OCI-LY7 (cell line): ENCODE data around the gene TYK2. TPM values are rescaled to one million over a fixed set of nuclear protein-coding genes. Genes with fewer than 3 reads are reported as not detected.
A peak's percentile ranks its signal among the peaks of the same experiment; 100 is the strongest.

Experiments
- BruUV-seq: library from RNA; stranded (reverse); fragments of 400-500 nt; replicated peaks from 2 replicates; lab custom pipeline; 2021; lab: Mats Ljungman, UMichigan
- CTCF ChIA-PET: fragments of 300-600 bp; sonication (Branson Sonifier 250); formaldehyde crosslinking; loops from one replicate; lab custom pipeline; 2022; ENCODE audit warnings: antibody characterized with exemption; ENCODE audit not compliant: unreplicated experiment; lab: Charles Lee
- POLR2A ChIA-PET: fragments of 300-600 bp; sonication (Branson Sonifier 250); formaldehyde crosslinking; loops from one replicate; lab custom pipeline; 2022; ENCODE audit warnings: antibody characterized with exemption; lab: Charles Lee
- DNase-seq: peaks from one replicate; pipeline ENCODE4 v3.0.0-alpha.2; 2015; ENCODE audit warnings: low spot score
- H2AFZ ChIP-seq: fragments of 200-600 bp; sonication (generic), shearing (Covaris generic); 2 replicates; pipeline ENCODE4 v1.6.1; 2014; ENCODE audit warnings: mild to moderate bottlenecking, antibody characterized with exemption, low read length, moderate library complexity
- H3K27ac ChIP-seq: fragments of 200-600 bp; sonication (generic); 2 replicates; pipeline ENCODE4 v1.5.1; 2014; ENCODE audit warnings: mixed run types, low read depth, mild to moderate bottlenecking, moderate library complexity, low read length, inconsistent platforms; ENCODE audit not compliant: poor library complexity, severe bottlenecking
- H3K36me3 ChIP-seq: fragments of 200-600 bp; sonication (generic); 2 replicates; pipeline ENCODE4 v1.6.1; 2014; ENCODE audit warnings: mild to moderate bottlenecking, antibody characterized with exemption, low read length, moderate library complexity, mixed read lengths; ENCODE audit not compliant: insufficient read depth
- H3K4me1 ChIP-seq: fragments of 200-600 bp; sonication (generic); 2 replicates; pipeline ENCODE4 v1.5.1; 2014; ENCODE audit warnings: mild to moderate bottlenecking, low read length; ENCODE audit not compliant: insufficient read depth, poor library complexity, severe bottlenecking
- H3K4me2 ChIP-seq: fragments of 200-600 bp; sonication (generic); 2 replicates; pipeline ENCODE4 v1.6.1; 2014; ENCODE audit warnings: mild to moderate bottlenecking, low read length
- H3K4me3 ChIP-seq: fragments of 200-600 bp; sonication (generic); 2 replicates; pipeline ENCODE4 v1.5.1; 2014; ENCODE audit warnings: mild to moderate bottlenecking, low read depth, low read length; ENCODE audit not compliant: poor library complexity, severe bottlenecking
- H3K79me2 ChIP-seq: fragments of 200-600 bp; sonication (generic); 2 replicates; pipeline ENCODE4 v1.6.1; 2016; ENCODE audit warnings: low read depth, mild to moderate bottlenecking, low read length, moderate library complexity, mixed read lengths; ENCODE audit not compliant: insufficient read depth
- H3K9me2 ChIP-seq: fragments of 200-600 bp; sonication (generic); 2 replicates; pipeline ENCODE4 v1.6.1; 2016; ENCODE audit warnings: mild to moderate bottlenecking, low read length, mixed read lengths; ENCODE audit not compliant: insufficient read depth
- H3K9me3 ChIP-seq: fragments of 200-600 bp; sonication (generic); 2 replicates; pipeline ENCODE4 v1.6.1; 2014; ENCODE audit warnings: mild to moderate bottlenecking, mixed run types, low read length, mixed read lengths
- H4K20me1 ChIP-seq: fragments of 200-600 bp; sonication (generic); 2 replicates; pipeline ENCODE4 v1.6.1; 2014; ENCODE audit warnings: mild to moderate bottlenecking, antibody characterized with exemption, low read length, moderate library complexity, mixed read lengths; ENCODE audit not compliant: insufficient read depth
- EZH2phosphoT487 ChIP-seq: fragments of 200-600 bp; sonication (generic); IDR thresholded peaks from 2 replicates; pipeline ENCODE4 v1.6.1; 2018; ENCODE audit warnings: low read depth, borderline replicate concordance, mild to moderate bottlenecking, mixed run types, antibody characterized with exemption, low read length, moderate library complexity, mixed read lengths
- intact Hi-C: fragments of 100-400 bp; cut with micrococcal nuclease; formaldehyde crosslinking; loops from one replicate; pipeline ENCODE4 v1.10.0; 2022; ENCODE audit not compliant: unreplicated experiment
- total RNA-seq, 2 experiments: library from RNA; depleted of rRNA in 1 of 2; stranded (reverse); fragments of >200 nt in 1 of 2; shearing (Covaris generic) in 1 of 2; gene quantifications; 2 replicates each; pipeline ENCODE4 v1.2.3, GENCODE V29; 2014 to 2022
- TF ChIP-seq, protein P1 (sequence below): fragments of 200-600 bp; sonication (generic); conservative IDR thresholded peaks from 2 replicates; pipeline ENCODE4 v1.5.1; 2014; ENCODE audit warnings: mild to moderate bottlenecking, antibody characterized with exemption, low read length, moderate library complexity, mixed read lengths

The TYK2 gene
- total RNA-seq, 2 experiments from 2014 or later = 185 to 216 TPM

DNA sequence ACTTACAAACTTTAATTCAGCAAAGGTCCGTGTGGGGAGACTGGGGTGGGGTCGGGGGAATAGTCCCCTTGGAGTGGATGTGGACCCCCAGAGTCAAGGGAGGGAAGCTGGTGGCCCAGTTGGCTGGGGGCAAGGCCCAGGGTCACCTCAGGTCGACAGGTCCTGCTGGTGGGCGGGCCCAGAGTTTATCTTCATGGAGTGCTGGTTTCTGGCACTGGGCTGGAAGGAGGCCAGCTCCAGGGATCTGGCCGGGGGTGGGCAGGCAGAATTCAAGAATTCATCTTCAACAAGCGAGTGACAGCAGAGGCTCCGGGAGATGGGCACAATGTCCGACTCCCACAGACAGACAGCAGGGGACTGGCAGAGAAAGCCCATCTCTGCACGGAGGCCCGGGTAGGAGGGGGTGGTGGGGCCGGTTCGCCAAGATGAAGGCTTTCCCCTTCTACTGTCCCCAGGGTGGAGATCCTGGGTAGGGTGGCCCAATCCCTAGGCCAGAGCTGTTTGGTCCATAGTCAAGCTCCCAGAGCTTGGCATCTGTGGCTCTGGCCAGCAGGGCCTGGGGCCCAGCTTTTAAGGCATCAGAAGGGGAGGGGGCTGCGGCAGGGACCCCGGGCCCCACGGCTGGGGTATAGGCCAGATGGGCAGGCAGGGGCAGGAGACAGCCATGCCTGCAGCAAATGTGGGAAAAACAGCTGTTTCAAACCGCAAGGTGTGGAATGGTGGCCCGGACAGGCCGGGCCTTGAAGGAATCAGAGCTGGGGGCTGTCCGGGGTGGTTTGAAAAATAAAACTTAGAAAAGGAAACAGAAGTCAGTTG, 63.9 kb downstream of the TYK2 start:
- CTCF ChIA-PET = no interaction called here
- Histone ChIP-seq H3K36me3 (peaks cover 67% of the 10 kb centered on the region), H2AFZ (no peak overlapping the region), H3K4me2 (peak overlapping the region; percentile 96), H3K27ac (no peak overlapping the region), H4K20me1 (no peaks in the 10 kb centered on the region), H3K9me2 (no peaks in the 10 kb centered on the region), H3K4me3 (peak overlapping the region; percentile 82), H3K9me3 (no peaks in the 10 kb centered on the region), H3K79me2 (no peaks in the 10 kb centered on the region), H3K4me1 (peaks cover 13% of the 10 kb centered on the region)
- POLR2A ChIA-PET = no interaction called here
- no peak for DNase-seq
- intact Hi-C loops = no loop called here
- TF ChIP-seq, protein P1, sequence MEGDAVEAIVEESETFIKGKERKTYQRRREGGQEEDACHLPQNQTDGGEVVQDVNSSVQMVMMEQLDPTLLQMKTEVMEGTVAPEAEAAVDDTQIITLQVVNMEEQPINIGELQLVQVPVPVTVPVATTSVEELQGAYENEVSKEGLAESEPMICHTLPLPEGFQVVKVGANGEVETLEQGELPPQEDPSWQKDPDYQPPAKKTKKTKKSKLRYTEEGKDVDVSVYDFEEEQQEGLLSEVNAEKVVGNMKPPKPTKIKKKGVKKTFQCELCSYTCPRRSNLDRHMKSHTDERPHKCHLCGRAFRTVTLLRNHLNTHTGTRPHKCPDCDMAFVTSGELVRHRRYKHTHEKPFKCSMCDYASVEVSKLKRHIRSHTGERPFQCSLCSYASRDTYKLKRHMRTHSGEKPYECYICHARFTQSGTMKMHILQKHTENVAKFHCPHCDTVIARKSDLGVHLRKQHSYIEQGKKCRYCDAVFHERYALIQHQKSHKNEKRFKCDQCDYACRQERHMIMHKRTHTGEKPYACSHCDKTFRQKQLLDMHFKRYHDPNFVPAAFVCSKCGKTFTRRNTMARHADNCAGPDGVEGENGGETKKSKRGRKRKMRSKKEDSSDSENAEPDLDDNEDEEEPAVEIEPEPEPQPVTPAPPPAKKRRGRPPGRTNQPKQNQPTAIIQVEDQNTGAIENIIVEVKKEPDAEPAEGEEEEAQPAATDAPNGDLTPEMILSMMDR = no peak
- TF ChIP-seq EZH2phosphoT487 = no peak
- BruUV-seq = TSS peak; percentile 86

DNA sequence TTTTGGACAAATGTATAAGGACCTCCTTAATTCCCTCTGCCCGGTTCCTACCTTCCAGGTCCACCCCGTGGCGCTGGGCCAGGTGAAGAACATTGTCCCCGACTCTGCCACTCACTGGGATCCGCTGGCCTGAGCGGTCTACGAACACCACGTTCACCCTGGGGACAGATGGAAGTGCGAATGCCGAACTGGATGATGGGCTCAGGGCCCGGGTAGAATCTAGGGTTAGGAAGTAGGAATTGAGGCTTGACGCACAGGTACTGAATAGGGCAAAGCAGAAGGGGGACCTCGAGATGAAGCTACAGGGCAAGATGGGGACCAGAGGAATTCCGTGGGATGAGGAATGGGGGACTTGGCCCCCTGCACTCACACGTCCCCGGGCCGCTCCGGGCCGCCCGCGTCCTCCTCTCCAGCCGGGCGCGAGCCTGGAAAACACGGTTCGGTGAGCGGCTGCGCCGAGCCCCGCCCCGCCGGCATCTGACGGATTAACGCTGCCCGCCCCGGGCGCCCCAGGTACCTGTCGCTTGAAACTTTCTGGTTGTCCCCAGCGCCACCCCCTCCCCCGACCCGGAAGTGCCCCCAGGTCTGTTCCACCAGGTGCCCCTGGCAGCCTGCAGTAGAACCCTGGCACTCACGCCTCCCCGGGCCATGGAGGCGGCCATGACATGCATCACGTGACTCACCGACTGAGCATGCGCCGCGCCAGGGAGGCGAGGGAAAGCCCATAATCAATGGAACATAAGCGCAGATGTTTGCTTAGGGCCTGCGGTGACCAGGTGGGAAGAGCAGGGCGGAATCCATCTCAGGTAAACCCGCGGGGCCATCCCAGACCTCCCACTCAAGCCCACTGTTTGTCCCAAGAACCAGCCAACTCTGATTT, 64.8 kb downstream of the TYK2 start, which contains the start of gene FDX2:
TSS of gene FDX2 (minus strand) at position 681 of the 880 bp plus-strand sequence. CDS start at position 662, 19 bp downstream.
- POLR2A ChIA-PET = interaction anchor here (0.5 to 0.7 kb wide), 4 partner anchors 18 to 59 kb away, joined by 3 to 5 read pairs (median 4); partner anchors contain the start of gene RAVER1
- H3K9me2 ChIP-seq = no peaks in the 10 kb centered on the region
- H3K4me1 ChIP-seq = peaks cover 13% of the 10 kb centered on the region
- peak within 1 kb of the TSS; percentile 65 for H2AFZ ChIP-seq
- H3K27ac ChIP-seq = peak within 1 kb of the TSS; percentile 2
- H3K4me2 ChIP-seq = peak within 1 kb of the TSS; percentile 96
- peaks cover 62% of the 10 kb centered on the region for H3K36me3 ChIP-seq
- H3K9me3 ChIP-seq = no peaks in the 10 kb centered on the region
- TF ChIP-seq, protein P1 = no peak
- no peak for TF ChIP-seq EZH2phosphoT487
- intact Hi-C loops = no loop called here
- peak within 1 kb of the TSS; percentile 82 for H3K4me3 ChIP-seq
- CTCF ChIA-PET = no interaction called here
- no TSS peak for BruUV-seq
- no peaks in the 10 kb centered on the region for H4K20me1 ChIP-seq
- H3K79me2 ChIP-seq = no peaks in the 10 kb centered on the region
- DNase-seq = peak; percentile 86
